Measurements from ENCODE around the gene XDH.

Gene XDH

DNA sequence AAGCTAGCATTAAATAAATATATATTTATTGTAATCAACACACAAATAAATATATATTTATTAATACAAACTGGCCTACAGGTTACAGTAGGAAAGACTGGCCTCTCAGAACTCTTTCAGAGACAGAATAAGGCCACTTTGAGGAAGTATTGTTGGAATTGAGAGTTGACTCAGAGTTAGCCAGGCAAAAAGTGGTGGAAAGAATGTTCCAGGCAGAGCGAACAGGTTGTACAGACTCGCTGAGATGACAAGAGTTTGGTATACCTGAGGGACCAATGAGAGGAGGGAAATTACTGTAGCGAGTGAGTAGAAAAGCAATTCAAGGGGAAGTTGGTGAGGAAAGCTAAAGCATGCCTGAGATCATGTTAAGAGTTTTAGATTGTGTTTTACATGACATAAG lies 19.0 kb upstream of the XDH start:
- Histone ChIP-seq H3K9ac (ENCODE audit: low read length) (no peak overlapping the region), H3K9me3 (ENCODE audit: low read length) (no peaks in the 10 kb centered on the region), H3F3A (ENCODE audit: insufficient read depth, low read length) (no peaks in the 10 kb centered on the region), H3K36me3 (ENCODE audit: insufficient read depth, low read length) (no peaks in the 10 kb centered on the region), H3K4me1 (ENCODE audit: insufficient read depth, low read length, severe bottlenecking) (no peaks in the 10 kb centered on the region), H3K27ac (ENCODE audit: low read depth, low read length, poor library complexity, severe bottlenecking) (no peak overlapping the region), H3K4me2 (ENCODE audit: low read length) (no peak overlapping the region), H3K9me2 (ENCODE audit: low read depth, low read length) (no peaks in the 10 kb centered on the region), H3K27me3 (ENCODE audit: insufficient read depth, low read length) (no peaks in the 10 kb centered on the region; the same call in 1 of the 2 replicates), H4K20me1 (ENCODE audit: insufficient read depth, low read length) (no peaks in the 10 kb centered on the region), H3K79me2 (ENCODE audit: insufficient read depth, low read length) (no peaks in the 10 kb centered on the region), H3K4me3 (ENCODE audit: low read depth, low read length, poor library complexity, severe bottlenecking) (no peak overlapping the region), H2AFZ (ENCODE audit: low read length) (no peak overlapping the region)
- TF ChIP-seq EZH2 (IDR thresholded peaks at IDR 0.05; ENCODE audit: borderline replicate concordance, low read length) = no peak
- no peak for TF ChIP-seq CTCF (IDR thresholded peaks at IDR 0.05; ENCODE audit: low read length)

DNA sequence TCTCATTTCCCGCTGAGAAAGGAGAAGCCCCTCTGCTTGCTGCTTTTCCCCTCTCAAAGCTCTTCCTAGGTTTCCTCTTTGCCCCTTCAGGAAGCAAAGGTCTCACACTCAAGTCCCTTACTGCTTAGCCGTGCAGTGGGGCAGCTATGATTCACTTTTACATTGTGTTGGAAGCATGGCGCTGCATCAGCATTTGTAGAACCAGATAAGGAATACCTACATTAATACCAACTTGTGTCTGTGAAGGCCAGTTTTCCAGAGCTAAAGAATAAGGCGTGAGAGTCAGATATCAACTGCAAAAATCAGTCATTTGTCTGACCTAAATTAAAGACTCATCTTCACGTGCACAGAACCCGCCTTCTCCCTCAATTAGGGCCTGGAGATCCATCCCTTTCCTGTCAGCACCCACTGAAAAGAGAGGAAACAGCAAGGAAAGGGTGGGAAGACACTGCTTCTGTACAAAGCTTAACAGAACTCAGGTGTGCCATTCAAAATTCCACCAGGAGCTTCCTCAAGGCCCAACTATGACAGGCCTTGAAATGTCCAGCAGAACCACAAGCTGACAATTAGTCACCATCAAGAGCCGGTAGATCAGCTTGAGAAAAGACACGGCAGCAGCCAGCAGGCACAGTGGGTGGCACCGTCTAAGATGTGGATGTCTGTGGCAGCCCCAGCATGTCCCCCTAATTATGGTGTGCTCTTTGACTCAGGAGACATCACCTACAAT lies 16.1 kb upstream of the XDH start:
- Histone ChIP-seq H3F3A (ENCODE audit: insufficient read depth, low read length) (no peaks in the 10 kb centered on the region), H2AFZ (ENCODE audit: low read length) (no peak overlapping the region), H3K9ac (ENCODE audit: low read length) (no peak overlapping the region), H3K79me2 (ENCODE audit: insufficient read depth, low read length) (no peaks in the 10 kb centered on the region), H3K27ac (ENCODE audit: low read depth, low read length, poor library complexity, severe bottlenecking) (no peak overlapping the region), H4K20me1 (ENCODE audit: insufficient read depth, low read length) (no peaks in the 10 kb centered on the region), H3K36me3 (ENCODE audit: insufficient read depth, low read length) (no peaks in the 10 kb centered on the region), H3K4me1 (ENCODE audit: insufficient read depth, low read length, severe bottlenecking) (no peaks in the 10 kb centered on the region), H3K27me3 (ENCODE audit: insufficient read depth, low read length) (no peaks in the 10 kb centered on the region; the same call in 1 of the 2 replicates), H3K4me2 (ENCODE audit: low read length) (no peak overlapping the region), H3K9me2 (ENCODE audit: low read depth, low read length) (no peaks in the 10 kb centered on the region), H3K4me3 (ENCODE audit: low read depth, low read length, poor library complexity, severe bottlenecking) (no peak overlapping the region), H3K9me3 (ENCODE audit: low read length) (no peaks in the 10 kb centered on the region)
- TF ChIP-seq CTCF (IDR thresholded peaks at IDR 0.05; ENCODE audit: low read length) (no peak), EZH2 (IDR thresholded peaks at IDR 0.05; ENCODE audit: borderline replicate concordance, low read length) (no peak)

GRCh38 chr2:31429759-31430438 lies 15.4 kb upstream of the XDH start:
- H3K9me2 ChIP-seq (ENCODE audit: low read depth, low read length) = no peaks in the 10 kb centered on the region
- no peak overlapping the region for H3K9ac ChIP-seq (ENCODE audit: low read length)
- no peak overlapping the region for H3K4me2 ChIP-seq (ENCODE audit: low read length)
- H3K36me3 ChIP-seq (ENCODE audit: insufficient read depth, low read length) = no peaks in the 10 kb centered on the region
- H2AFZ ChIP-seq (ENCODE audit: low read length) = no peak overlapping the region
- no peak overlapping the region for H3K4me3 ChIP-seq (ENCODE audit: low read depth, low read length, poor library complexity, severe bottlenecking)
- no peaks in the 10 kb centered on the region for H3K4me1 ChIP-seq (ENCODE audit: insufficient read depth, low read length, severe bottlenecking)
- H4K20me1 ChIP-seq (ENCODE audit: insufficient read depth, low read length) = no peaks in the 10 kb centered on the region
- H3K27ac ChIP-seq (ENCODE audit: low read depth, low read length, poor library complexity, severe bottlenecking) = no peak overlapping the region
- H3F3A ChIP-seq (ENCODE audit: insufficient read depth, low read length) = no peaks in the 10 kb centered on the region
- no peaks in the 10 kb centered on the region; the same call in 1 of the 2 replicates for H3K27me3 ChIP-seq (ENCODE audit: insufficient read depth, low read length)
- H3K9me3 ChIP-seq (ENCODE audit: low read length) = no peaks in the 10 kb centered on the region
- no peak for TF ChIP-seq CTCF (IDR thresholded peaks at IDR 0.05; ENCODE audit: low read length)
- no peak for TF ChIP-seq EZH2 (IDR thresholded peaks at IDR 0.05; ENCODE audit: borderline replicate concordance, low read length)
- no peaks in the 10 kb centered on the region for H3K79me2 ChIP-seq (ENCODE audit: insufficient read depth, low read length)
